ENCODE measurements around the gene TM7SF3.
"Not testable (repeated sequence)": the region's sequence is repeated elsewhere in the genome, so short reads cannot be mapped to it uniquely, and the experiment has no call there.

The TM7SF3 gene

DNA sequence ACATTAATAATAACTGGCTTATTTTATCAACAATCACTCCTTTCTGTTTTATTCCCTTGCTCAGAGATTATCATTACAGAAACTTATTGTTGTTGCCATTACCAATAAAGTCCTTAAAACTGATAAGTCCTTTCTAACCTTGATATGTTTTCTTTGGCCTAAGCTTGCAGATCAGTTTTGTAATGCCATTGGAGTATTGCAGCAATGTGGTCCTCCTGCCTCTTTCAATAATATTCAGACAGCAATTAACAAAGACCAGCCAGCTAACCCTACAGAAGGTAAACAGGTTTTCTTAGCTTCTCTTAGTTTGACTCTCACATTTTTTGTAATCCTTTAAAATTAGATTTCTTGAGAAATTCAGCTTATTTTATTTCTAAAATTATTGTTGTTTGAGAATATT lies 12.1 kb upstream of the TM7SF3 start:
- no peak overlapping the region for H3K4me3 ChIP-seq (ENCODE audit: low read depth, low read length)
- TF ChIP-seq, protein P1, sequence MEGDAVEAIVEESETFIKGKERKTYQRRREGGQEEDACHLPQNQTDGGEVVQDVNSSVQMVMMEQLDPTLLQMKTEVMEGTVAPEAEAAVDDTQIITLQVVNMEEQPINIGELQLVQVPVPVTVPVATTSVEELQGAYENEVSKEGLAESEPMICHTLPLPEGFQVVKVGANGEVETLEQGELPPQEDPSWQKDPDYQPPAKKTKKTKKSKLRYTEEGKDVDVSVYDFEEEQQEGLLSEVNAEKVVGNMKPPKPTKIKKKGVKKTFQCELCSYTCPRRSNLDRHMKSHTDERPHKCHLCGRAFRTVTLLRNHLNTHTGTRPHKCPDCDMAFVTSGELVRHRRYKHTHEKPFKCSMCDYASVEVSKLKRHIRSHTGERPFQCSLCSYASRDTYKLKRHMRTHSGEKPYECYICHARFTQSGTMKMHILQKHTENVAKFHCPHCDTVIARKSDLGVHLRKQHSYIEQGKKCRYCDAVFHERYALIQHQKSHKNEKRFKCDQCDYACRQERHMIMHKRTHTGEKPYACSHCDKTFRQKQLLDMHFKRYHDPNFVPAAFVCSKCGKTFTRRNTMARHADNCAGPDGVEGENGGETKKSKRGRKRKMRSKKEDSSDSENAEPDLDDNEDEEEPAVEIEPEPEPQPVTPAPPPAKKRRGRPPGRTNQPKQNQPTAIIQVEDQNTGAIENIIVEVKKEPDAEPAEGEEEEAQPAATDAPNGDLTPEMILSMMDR (IDR thresholded peaks at IDR 0.05; ENCODE audit: borderline replicate concordance, insufficient read depth, low read depth, low read length): no peak

DNA sequence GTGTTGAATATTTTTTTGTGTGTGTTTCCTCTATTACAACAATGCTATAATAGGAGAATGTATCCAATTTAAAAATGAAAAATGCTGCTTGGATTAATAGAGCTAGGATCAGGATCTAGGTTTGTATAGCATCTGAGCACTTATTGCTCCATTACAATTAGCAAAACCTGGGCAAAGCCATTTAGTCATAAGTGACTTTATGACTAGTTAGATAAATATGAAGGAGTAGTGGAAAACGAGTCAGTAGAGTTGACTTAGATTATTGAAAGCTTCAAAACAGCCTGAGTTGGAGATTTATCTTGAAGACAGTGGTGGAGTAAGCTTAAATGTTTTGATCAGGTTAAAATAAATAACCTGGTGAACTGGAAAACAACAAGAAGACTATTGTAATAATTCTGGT lies 10.9 kb upstream of the TM7SF3 start:
- no peak overlapping the region for H3K4me3 ChIP-seq (ENCODE audit: low read depth, low read length)
- TF ChIP-seq, protein P1 (IDR thresholded peaks at IDR 0.05; ENCODE audit: borderline replicate concordance, insufficient read depth, low read depth, low read length): no peak

DNA sequence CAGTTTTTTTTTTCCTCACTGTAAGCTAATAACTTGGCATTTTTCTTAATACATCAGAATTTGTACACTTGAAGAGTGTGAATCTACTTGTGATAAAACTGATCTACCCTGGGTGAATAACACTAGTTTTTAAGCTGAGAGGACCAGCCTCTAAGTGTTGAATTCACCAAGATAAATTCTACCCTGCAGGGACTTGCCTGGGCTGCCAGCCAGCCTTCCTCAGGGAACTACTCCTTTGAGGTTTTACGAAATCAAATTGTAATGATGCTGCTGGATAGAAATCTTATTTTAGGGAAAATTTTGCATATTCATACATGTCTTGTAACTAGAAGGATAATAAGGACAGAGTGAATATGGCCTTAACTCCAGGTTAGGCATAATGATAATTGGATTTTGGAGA lies 10.1 kb upstream of the TM7SF3 start:
- H3K4me3 ChIP-seq (ENCODE audit: low read depth, low read length): no peak overlapping the region
- TF ChIP-seq, protein P1 (IDR thresholded peaks at IDR 0.05; ENCODE audit: borderline replicate concordance, insufficient read depth, low read depth, low read length): no peak

DNA sequence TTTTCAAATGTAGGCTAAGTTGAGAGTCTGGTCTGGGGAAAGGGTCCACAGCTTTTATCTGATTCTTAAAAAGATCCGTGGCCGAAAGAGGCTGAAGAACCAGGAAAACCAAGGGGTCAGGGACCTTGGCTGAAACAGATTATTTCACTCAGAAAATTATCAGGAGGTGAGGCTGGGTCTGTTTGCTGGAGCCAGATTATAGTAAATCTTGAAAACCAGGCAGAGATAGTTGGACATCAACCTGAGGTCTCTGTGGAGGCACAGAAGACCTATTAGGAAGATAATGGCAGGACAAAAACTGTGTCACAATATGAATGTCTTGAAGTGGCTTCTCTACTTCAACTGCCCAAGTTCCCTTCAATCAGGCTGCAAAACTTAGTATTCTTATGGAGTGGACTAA lies 6.6 kb upstream of the TM7SF3 start:
- H3K4me3 ChIP-seq (ENCODE audit: low read depth, low read length): no peak overlapping the region
- TF ChIP-seq, protein P1 (IDR thresholded peaks at IDR 0.05; ENCODE audit: borderline replicate concordance, insufficient read depth, low read depth, low read length): no peak

DNA sequence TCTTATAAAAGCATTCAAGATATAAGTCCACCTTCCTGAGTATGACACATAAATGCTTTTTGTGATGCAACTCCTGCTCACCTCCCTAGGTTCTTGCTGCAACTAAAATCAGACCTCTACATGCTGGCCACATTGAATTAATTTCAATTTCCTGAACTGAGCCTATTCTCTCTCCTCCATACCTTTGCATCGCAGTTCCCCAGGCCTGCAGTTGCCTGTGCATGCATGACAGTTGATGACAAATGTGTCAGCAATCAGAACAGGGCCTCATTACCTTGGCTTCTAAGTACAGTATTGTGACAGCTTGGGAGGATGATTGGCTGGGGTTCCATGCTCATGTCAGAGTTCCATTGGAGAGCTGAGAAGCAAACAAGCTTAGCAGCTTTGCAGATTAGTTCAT lies 3.9 kb upstream of the TM7SF3 start:
- no peak overlapping the region for H3K4me3 ChIP-seq (ENCODE audit: low read depth, low read length)
- TF ChIP-seq, protein P1 (IDR thresholded peaks at IDR 0.05; ENCODE audit: borderline replicate concordance, insufficient read depth, low read depth, low read length): no peak

DNA sequence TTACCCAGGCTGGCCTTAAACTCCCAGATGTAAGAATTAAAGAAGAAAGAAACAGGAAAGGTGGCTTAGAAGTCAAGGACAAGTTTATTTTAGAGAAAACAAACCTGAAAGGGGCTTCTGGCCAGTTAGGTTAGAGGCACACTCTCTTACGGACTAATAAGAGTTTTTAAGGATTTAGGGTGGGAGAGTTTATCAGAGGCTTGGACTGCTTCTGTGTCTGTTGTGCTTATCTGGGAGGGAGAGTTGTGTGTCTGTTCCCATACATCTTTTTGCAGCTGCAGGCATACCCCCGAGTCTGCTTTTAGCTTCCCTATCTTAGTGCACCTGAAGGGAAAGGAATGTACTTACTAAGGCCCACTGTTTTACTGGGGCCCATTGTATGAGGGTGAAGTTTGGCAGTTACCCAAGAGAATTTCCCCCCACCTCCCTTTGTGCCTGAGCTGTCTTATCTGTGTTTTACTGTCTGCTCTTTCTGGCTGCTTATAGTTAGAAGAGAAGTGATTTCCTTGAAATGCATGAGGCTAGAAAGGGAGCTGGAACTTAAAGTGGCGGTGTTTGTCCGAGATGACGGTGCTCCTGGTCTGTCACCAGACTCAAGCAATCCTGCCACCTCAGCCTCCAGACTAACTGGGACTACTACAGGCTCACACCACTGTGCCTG lies 3.1 kb upstream of the TM7SF3 start:
- H3K4me3 ChIP-seq (ENCODE audit: low read depth, low read length): not testable (repeated sequence)

DNA sequence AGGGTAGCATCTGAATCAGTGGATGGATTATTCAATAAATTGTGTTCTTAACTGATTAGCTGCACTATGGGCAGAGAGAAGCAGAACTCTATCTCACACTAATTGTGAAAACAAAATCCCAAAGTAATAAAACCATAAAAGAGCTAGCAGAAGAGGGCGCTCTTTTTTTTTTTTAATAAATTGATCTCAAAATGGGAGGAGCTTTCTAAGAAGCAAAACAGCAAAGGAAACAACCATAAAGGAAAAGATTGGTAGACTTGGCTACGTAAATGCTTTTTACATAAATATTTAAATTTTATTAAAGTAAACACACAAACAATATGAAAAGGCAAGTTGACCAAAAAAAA lies 1.5 kb upstream of the TM7SF3 start:
- TF ChIP-seq, protein P1 (IDR thresholded peaks at IDR 0.05; ENCODE audit: borderline replicate concordance, insufficient read depth, low read depth, low read length): peak; percentile 10; the same call in 1 of the 2 replicates
- no peak overlapping the region for H3K4me3 ChIP-seq (ENCODE audit: low read depth, low read length)
